GM21423 (cell line): ENCODE data around the gene C13orf46.

Experiments
- ATAC-seq: cut with Tn5 transposase; IDR thresholded peaks from one replicate; pipeline ENCODE4 v1.9.1; 2021; ENCODE audit warnings: mild to moderate bottlenecking, moderate library complexity; ENCODE audit not compliant: unreplicated experiment

C13orf46 gene

DNA sequence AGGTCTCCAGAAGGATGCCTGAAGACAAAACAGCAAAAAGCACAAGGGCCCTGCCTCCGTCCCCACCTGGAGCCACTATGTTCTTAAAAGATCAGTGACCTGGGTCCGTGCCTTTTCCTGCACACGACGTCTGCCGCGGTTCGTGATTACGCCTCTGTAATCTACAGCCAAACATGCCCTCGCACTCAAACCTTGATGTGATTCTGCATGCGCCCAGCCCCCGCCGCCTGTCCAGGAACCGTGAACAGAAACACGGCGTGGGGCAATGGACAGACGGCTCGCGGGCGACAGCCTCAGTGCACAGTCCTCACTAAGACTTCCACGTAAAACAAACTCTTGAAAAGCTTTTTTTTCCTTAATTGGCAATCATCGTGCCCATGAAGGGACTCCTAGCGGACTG is 15.5 kb downstream of the C13orf46 start:
- ATAC-seq: no peak

- no peak for ATAC-seq
These were observed 17.3 kb downstream of the C13orf46 start for GRCh38 chr13:113956571-113956970.

DNA sequence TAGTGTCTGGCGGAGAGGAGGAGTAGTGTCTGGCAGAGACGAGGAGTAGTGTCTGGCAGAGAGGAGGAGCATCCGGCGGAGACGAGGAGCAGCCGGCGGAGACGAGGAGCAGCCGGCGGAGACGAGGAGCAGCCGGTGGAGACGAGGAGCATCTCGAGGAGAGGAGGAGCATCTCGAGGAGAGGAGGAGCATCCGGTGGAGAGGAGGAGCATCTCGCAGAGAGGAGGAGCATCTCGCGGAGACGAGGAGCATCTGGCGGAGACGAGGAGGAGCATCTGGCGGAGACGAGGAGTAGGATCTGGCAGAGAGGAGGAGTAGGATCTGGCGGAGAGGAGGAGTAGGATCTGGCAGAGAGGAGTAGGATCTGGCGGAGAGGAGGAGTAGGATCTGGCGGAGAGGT is 18.2 kb downstream of the C13orf46 start:
- ATAC-seq: no peak

- no peak for ATAC-seq
These were observed 18.6 kb downstream of the C13orf46 start for GRCh38 chr13:113955235-113955634.

DNA sequence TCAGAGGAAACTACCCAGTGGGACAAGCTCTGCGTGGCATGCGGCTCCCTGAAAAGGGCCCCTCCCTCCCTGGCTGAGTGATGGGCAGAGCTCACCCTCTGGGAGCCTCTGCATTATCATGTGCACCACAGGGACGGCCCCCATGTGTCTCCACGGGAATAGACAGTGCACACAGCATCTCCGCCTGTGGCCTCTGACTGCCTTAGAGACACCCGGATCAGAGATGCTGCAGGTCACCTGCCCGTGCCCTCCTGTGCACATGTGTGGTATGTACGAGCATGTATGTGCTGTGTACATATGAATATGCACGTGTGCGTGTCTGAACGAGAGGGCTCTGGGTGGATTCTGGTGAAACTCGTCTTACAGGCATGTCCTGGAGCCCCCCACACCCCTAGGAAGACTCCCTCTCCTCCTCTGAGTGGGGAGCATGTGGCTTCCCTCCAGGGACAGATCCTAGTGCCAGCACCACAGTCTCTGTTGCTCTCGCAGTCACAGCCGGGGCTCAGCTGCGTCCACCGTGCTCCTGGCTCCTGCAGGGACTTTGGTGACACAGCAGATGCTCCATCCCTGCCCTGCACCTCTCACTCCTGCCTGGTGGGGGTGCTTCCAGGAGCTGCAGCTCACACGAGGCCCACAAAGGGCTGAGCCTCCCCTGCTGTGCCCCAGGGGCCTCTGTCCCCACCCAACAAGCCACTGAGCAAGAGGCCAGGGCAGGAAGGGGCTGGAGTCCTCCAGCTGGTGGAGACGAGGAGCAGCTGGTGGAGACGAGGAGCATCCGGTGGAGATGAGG is 19.6 kb downstream of the C13orf46 start:
- no peak for ATAC-seq

DNA sequence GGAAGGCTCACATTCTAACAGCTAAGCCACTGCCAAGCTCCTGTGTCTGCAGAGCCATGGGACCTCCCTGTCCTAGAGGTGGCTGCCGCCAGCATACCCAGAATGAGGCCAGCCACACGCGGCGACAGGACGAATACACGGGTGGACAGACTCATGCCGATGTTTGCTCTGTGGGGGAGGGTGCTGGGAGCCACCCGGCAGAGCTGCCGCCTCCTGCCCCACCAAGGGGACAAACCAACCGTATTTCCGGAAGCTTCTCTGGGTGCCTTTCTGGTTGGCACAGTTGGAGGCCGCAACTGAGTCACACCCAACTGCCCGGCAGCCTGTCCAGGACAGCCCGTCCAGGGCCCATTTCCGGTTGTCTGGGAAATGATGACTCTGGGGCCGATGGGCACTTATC is 20.3 kb downstream of the C13orf46 start:
- ATAC-seq: no peak

GRCh38 chr13:113952983-113953520 is 20.8 kb downstream of the C13orf46 start:
- no peak for ATAC-seq

DNA sequence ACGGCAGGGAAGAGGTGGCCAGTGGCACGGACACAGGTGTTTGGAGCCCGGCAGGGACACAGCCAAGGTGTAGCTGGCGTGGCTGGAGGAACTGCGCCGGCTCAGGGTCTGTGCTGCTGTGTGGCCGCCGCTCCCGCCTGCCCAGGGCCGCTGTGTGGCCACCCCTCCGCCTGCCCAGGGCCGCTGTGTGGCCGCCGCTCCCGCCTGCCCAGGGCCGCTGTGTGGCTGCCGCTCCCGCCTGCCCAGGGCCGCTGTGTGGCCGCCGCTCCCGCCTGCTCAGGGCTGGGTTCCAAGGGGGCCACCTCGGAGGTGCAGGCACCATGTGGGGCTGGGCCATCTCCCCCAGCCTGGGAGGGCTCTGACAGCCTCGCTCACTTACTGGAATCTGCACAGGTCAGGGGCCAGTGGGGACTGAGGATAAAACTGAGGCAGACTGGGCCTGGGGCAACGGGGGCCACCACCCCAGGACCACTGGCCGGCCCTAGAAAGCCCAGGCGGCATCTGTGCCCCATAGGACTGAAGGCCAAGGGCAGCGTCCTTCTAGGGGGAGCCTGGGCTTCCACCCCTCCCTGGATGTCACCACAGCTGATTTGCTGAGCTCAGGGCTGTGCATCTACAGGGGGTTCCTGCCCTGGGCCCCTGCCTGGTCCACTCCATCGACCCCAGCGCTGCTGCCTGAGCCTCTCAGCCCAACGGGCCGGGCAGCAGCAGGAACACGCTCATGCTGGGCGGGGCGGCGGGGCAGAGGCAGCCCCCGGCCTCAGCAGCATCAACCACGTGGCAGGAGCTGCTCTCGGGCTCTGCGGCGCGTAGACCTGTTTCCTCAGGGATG is 21.5 kb downstream of the C13orf46 start:
- ATAC-seq: no peak

DNA sequence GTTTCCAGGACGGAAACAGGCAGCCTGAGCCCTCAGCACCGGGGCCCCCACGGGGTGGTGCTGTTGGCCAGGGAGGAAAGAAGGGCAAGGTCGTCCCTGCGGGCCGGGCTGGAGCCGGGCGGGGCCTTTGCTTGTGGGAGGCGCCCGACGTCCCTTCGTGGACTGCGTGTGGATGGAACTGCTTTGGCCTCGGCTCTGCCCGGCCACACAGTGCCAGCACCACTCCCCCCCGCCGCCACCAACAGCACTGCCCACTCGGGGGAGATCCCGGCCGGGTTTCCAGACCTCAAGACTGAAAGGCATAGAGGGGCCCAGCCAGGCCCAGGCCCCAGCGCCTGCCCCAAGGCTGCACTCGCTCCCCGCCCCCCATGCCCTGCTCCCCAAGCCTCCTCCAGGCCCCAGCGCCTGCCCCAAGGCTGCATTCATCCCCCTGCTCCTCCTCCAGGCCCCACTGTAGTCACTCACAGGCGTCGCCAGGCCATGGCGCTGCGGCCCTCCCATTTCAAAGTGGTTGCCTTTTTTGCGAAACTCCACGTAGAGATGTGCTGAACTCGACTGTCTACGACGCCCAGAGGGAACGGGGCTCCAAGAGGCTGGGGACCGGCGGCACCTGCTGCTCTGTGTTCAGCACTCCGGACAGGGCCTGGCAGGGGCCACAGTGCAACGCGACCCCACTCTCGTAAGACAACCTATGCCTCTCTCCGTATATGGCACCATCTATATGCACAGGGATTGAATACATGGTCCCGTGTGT is 22.5 kb downstream of the C13orf46 start:
- ATAC-seq: no peak

DNA sequence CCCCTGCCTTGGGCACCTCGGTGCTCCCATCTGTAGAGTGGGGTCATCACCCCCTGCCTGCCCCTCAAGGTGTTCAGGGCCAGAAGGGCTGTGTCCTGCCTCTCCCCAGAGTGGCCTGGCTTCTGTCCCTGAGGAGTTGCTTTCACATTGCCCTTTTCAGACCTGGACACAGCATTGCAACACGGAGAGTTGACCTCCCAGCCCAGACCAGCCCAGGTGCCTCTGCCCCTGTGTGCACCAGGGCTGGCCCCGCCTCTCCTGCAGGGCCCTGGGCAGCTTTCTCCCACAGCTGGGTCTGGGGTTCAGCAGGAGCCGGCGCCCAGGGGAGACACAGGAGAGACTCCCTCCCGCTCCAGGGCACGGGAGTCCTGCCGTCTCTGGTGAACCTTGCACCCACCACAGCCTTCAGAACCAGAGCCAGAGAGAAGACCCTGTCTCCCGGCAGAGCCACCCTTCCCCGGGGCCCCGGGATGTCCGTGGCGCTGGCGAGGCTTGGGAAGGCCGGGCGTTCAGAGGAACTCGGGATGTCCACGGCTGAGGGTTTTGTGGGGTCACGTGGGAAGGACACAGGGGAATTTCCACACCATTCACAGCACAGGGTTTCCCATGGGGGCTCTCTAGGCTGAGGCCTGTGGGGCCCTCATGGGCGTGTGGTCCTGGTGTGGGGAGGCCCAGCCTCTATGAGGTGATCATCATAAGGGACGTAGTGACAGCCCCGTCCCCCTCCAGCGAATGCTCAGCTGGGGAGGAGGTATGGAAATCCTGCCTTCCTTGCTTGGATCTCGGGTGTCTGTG is 23.2 kb downstream of the C13orf46 start:
- ATAC-seq: no peak

GRCh38 chr13:113949546-113949945 is 24.3 kb downstream of the C13orf46 start:
- no peak for ATAC-seq

- no peak for ATAC-seq
These were observed 25.7 kb downstream of the C13orf46 start for GRCh38 chr13:113948034-113948742.

DNA sequence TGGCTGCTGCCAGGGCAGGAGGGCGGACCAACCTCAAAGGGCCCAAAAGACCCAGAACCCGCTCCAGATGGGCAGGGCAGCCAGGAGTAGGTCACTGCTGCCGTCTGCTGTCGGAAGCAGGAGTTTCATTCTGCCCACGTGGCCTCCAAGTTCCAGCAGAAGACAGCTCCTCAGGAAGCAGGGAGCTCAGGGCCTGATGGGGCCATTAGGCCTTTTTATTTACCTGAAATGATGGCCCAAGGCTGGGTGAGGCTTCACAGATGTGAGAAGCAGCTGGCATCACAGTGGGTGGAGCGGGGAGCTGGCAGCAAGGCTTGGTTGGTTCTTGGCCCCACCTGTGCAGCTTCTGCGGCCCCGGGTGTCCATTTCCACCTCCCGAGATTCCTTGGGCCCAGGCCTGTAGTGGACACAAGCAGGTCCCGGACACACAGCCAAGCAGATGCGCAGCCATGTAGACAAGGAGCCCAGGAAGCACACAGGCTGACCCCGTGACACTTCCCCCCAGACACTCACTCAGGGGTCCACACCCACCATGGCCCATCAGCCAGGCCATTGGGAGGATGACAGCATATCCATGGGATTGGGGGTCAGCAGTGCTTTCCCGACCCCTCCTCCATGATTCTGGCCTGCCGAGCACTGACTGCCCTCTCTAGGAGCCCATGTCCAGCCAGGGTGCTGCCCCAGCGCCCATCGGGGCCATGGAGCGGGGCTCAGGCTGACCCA is 26.4 kb downstream of the C13orf46 start:
- no peak for ATAC-seq

GRCh38 chr13:113946409-113947181 is 27.3 kb downstream of the C13orf46 start:
- ATAC-seq: no peak

DNA sequence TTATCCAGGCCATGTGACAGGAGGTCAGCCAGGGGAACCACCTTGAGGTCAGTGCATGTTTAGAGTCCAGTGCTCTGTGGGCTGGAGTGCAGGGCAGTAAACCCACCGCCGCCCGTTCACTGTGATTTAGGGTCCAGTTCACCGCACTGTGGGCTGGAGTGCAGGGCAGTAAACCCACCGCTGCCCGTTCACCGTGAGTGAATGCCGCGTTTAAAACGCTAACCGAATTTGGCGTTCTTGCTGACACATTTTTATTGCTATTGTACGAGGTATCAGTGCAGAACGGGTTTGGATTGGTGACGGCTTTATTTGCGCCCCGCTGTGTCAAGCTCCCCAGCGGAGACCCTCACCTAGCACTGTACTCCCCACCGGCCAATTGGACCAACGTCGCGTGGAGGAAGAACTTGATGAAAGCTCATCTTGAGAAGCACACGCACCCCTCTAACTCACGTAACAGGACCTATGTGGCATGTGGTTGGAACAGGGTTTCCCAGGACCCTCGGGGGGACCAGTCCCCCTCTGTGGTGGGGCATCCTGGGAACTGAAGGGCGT is 27.9 kb downstream of the C13orf46 start:
- ATAC-seq: no peak

- ATAC-seq: no peak
These were observed 29.9 kb downstream of the C13orf46 start for GRCh38 chr13:113943821-113944565.

DNA sequence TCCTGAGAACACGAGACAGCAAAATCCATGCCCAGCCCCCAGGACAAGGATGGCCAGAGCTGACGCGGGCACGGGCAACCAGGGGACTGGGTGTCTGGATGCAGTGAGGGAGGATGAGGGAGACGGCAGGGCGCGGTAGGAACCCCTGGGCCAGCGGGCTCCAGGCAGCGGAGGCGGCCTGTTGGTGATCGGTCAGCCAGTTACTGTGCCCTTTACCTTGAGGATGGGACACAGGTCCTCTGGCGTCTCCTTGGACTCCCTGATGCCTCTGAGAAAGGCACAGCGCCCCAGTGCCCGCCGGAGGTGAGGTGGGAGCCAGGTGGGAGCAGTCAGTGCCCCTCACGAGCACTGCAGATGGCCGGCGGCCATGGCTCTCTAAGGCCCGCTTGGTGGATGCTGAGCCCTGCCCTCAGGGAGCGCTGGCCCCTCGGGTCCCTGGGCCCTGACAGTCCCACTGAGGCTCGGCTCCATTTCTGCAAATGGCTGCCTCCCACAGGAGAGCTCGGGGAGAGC is 31.2 kb downstream of the C13orf46 start:
- no peak for ATAC-seq
